ENCODE data around the gene IKZF1. TPM values are rescaled to one million over a fixed set of nuclear protein-coding genes. Genes with fewer than 3 reads are reported as not detected.

The IKZF1 gene
- total RNA-seq, 4 donors from 2014 or later = 0.22 to 3.6 (median 1.9) TPM

GRCh38 chr7:50449501-50449880 is 145.0 kb downstream of the IKZF1 start:
- H3K36me3 ChIP-seq = peaks cover 0 to 22% of the 10 kb centered on the region in 2 donors
- no peaks in the 10 kb centered on the region for H3K9me3 ChIP-seq
- peak overlapping the region; percentile 69 to 83 (median 80) for H3K27ac ChIP-seq
- peak overlapping the region; percentile 65 to 87 (median 82) for H3K4me3 ChIP-seq
- ATAC-seq (peak in 1 of 2 donors; percentile 2), DNase-seq (no peak)
- TF ChIP-seq CTCF (IDR thresholded peaks at IDR 0.05 in 4 of 5, conservative IDR thresholded peaks at IDR 0.05 in 1 of 5) (no peak), POLR2A (IDR thresholded peaks at IDR 0.05) (no peak)
- in situ Hi-C loops (cut with MboI; ENCODE audit: low sequenced_read_pairs in 4 of 4) = no loop called here
- intact Hi-C loops (cut with DNase I; ENCODE audit: low total_unique reads) = no loop called here
- no peaks in the 10 kb centered on the region for H3K27me3 ChIP-seq
- H3K4me1 ChIP-seq = peaks cover 15 to 16% of the 10 kb centered on the region in 2 donors

GRCh38 chr7:50449881-50450589 is 145.5 kb downstream of the IKZF1 start, which contains the start of gene FIGNL1:
FIGNL1 (minus strand) TSS chr7:50450350; CDS start chr7:50447287, 3,063 bp downstream.
- H3K27ac ChIP-seq = peak within 1 kb of the TSS; percentile 69 to 83 (median 80)
- in situ Hi-C loops (cut with MboI; ENCODE audit: low sequenced_read_pairs in 4 of 4) (loop anchor here in 3 of 4 donors (25.0 kb wide), 5 partner anchors 237 to 912 kb away; partner anchors contain the start of gene GRB10 (in 2 of the 3)), intact Hi-C loops (cut with DNase I; ENCODE audit: low total_unique reads) (loop anchor here (10.0 kb wide), 1 partner anchor 905 kb away; no protein-coding TSS in a partner anchor)
- peaks cover 15 to 16% of the 10 kb centered on the region in 2 donors for H3K4me1 ChIP-seq
- peak; percentile 91 to 92 for ATAC-seq
- H3K9me3 ChIP-seq = no peaks in the 10 kb centered on the region
- H3K36me3 ChIP-seq = peaks cover 0 to 20% of the 10 kb centered on the region in 2 donors
- H3K27me3 ChIP-seq = no peaks in the 10 kb centered on the region
- peak within 1 kb of the TSS; percentile 65 to 87 (median 82) for H3K4me3 ChIP-seq
- TF ChIP-seq CTCF (IDR thresholded peaks at IDR 0.05 in 4 of 5, conservative IDR thresholded peaks at IDR 0.05 in 1 of 5) (no peak), POLR2A (IDR thresholded peaks at IDR 0.05) (peak in 1 of 2 donors; percentile 25)
- peak; percentile 44 to 72 for DNase-seq

- H3K36me3 ChIP-seq = peaks cover 0 to 14% of the 10 kb centered on the region in 2 donors
- intact Hi-C loops (cut with DNase I; ENCODE audit: low total_unique reads) (loop anchor here (10.0 kb wide), 1 partner anchor 904 kb away; no protein-coding TSS in a partner anchor), in situ Hi-C loops (cut with MboI; ENCODE audit: low sequenced_read_pairs in 4 of 4) (loop anchor here in 3 of 4 donors (25.0 kb wide), 5 partner anchors 237 to 912 kb away; partner anchors contain the start of gene GRB10 (in 2 of the 3))
- peaks cover 15 to 16% of the 10 kb centered on the region in 2 donors for H3K4me1 ChIP-seq
- H3K27me3 ChIP-seq = no peaks in the 10 kb centered on the region
- H3K4me3 ChIP-seq = peak overlapping the region; percentile 65 to 87 (median 82)
- TF ChIP-seq CTCF (IDR thresholded peaks at IDR 0.05 in 4 of 5, conservative IDR thresholded peaks at IDR 0.05 in 1 of 5) = no peak
- TF ChIP-seq POLR2A (IDR thresholded peaks at IDR 0.05) = no peak
- peak; percentile 40 to 53 for ATAC-seq
- no peak for DNase-seq
- no peaks in the 10 kb centered on the region for H3K9me3 ChIP-seq
- H3K27ac ChIP-seq = peak overlapping the region; percentile 69 to 83 (median 80)
These were observed 146.1 kb downstream of the IKZF1 start for GRCh38 chr7:50450590-50451032.

Other genes starting within 250 kb of the IKZF1 start
- not detected for gene ZPBP, start 211.5 kb upstream of the IKZF1 start, total RNA-seq
- gene FIGNL1, start 145.6 kb downstream of the IKZF1 start, total RNA-seq = 1 to 10 TPM; 2.3 to 9.2 (median 6.2) TPM